Measurements from ENCODE around the gene SMG9. TPM values are rescaled to one million over a fixed set of nuclear protein-coding genes. Genes with fewer than 3 reads are reported as not detected.
A peak's percentile ranks its signal among the peaks of the same experiment; 100 is the strongest.

The SMG9 gene
- total RNA-seq, 3 donors from 2014 or later = 10.6 to 29.9 (median 20.6) TPM

- TF ChIP-seq POLR2AphosphoS5 (IDR thresholded peaks at IDR 0.05) = no peak
- TF ChIP-seq CTCF (IDR thresholded peaks at IDR 0.05) = no peak
- TF ChIP-seq POLR2A (IDR thresholded peaks at IDR 0.05) = no peak
- intact Hi-C loops (cut with DNase I; ENCODE audit: low total_unique reads) = no loop called here
- H3K9me3 ChIP-seq = no peaks in the 10 kb centered on the region
- no peak overlapping the region for H3K27ac ChIP-seq
- H3K27me3 ChIP-seq = no peaks in the 10 kb centered on the region
- no peak overlapping the region for H3K4me3 ChIP-seq
- no peaks in the 10 kb centered on the region for H3K36me3 ChIP-seq
- DNase-seq (ENCODE audit: low spot score in 2 of 2) = no peak
- peaks cover 3 to 5% of the 10 kb centered on the region in 2 donors for H3K4me1 ChIP-seq
These were observed 34.3 kb upstream of the SMG9 start for GRCh38 chr19:43789029-43789428.

- Histone ChIP-seq H3K27ac (peak overlapping the region; percentile 35 to 37), H3K4me1 (peaks cover 5 to 9% of the 10 kb centered on the region in 2 donors), H3K9me3 (no peaks in the 10 kb centered on the region), H3K27me3 (no peaks in the 10 kb centered on the region), H3K4me3 (no peak overlapping the region), H3K36me3 (no peaks in the 10 kb centered on the region)
- no peak for DNase-seq (ENCODE audit: low spot score in 2 of 2)
- TF ChIP-seq CTCF (IDR thresholded peaks at IDR 0.05) (no peak), POLR2A (IDR thresholded peaks at IDR 0.05) (no peak), POLR2AphosphoS5 (IDR thresholded peaks at IDR 0.05) (no peak)
- intact Hi-C loops (cut with DNase I; ENCODE audit: low total_unique reads) = no loop called here
These were observed 31.9 kb upstream of the SMG9 start for GRCh38 chr19:43786665-43787064.

- Histone ChIP-seq H3K36me3 (no peaks in the 10 kb centered on the region), H3K27me3 (no peaks in the 10 kb centered on the region), H3K27ac (peak overlapping the region; percentile 85 to 90), H3K9me3 (no peaks in the 10 kb centered on the region), H3K4me1 (peaks cover 5 to 13% of the 10 kb centered on the region in 2 donors), H3K4me3 (peak overlapping the region in 1 of 3 donors; percentile 39)
- intact Hi-C loops (cut with DNase I; ENCODE audit: low total_unique reads) = no loop called here
- TF ChIP-seq POLR2AphosphoS5 (IDR thresholded peaks at IDR 0.05) = peak in 2 of 3 donors; percentile 22 to 34
- TF ChIP-seq CTCF (IDR thresholded peaks at IDR 0.05) = peak; percentile 90 to 98 (median 94)
- TF ChIP-seq POLR2A (IDR thresholded peaks at IDR 0.05) = no peak
- DNase-seq (ENCODE audit: low spot score in 2 of 2) = peak in 1 of 2 donors; percentile 65
These were observed 30.4 kb upstream of the SMG9 start for GRCh38 chr19:43784981-43785808.

- peak overlapping the region in 1 of 3 donors; percentile 39 for H3K4me3 ChIP-seq
- H3K36me3 ChIP-seq = no peaks in the 10 kb centered on the region
- peak in 1 of 2 donors; percentile 67 for DNase-seq (ENCODE audit: low spot score in 2 of 2)
- H3K4me1 ChIP-seq = peaks cover 5 to 13% of the 10 kb centered on the region in 2 donors
- no peaks in the 10 kb centered on the region for H3K27me3 ChIP-seq
- TF ChIP-seq CTCF (IDR thresholded peaks at IDR 0.05) (no peak), POLR2A (IDR thresholded peaks at IDR 0.05) (no peak), POLR2AphosphoS5 (IDR thresholded peaks at IDR 0.05) (peak in 1 of 3 donors; percentile 41)
- H3K27ac ChIP-seq = peak overlapping the region; percentile 85 to 90
- intact Hi-C loops (cut with DNase I; ENCODE audit: low total_unique reads) = no loop called here
- no peaks in the 10 kb centered on the region for H3K9me3 ChIP-seq
These were observed 29.6 kb upstream of the SMG9 start for GRCh38 chr19:43784241-43784980.

- DNase-seq (ENCODE audit: low spot score in 2 of 2) = no peak
- Histone ChIP-seq H3K4me1 (peaks cover 5 to 13% of the 10 kb centered on the region in 2 donors), H3K4me3 (peak overlapping the region in 1 of 3 donors; percentile 39), H3K9me3 (no peaks in the 10 kb centered on the region), H3K27ac (peak overlapping the region; percentile 85 to 90), H3K27me3 (no peaks in the 10 kb centered on the region), H3K36me3 (no peaks in the 10 kb centered on the region)
- TF ChIP-seq CTCF (IDR thresholded peaks at IDR 0.05) (no peak), POLR2A (IDR thresholded peaks at IDR 0.05) (no peak), POLR2AphosphoS5 (IDR thresholded peaks at IDR 0.05) (no peak)
- intact Hi-C loops (cut with DNase I; ENCODE audit: low total_unique reads) = no loop called here
These were observed 28.9 kb upstream of the SMG9 start for GRCh38 chr19:43783636-43784035.

Measured in breast epithelium (tissue), 4 donors.